ENCODE data around the gene BLVRB. TPM values are rescaled to one million over a fixed set of nuclear protein-coding genes. Genes with fewer than 3 reads are reported as not detected.

BLVRB gene
- total and polyA plus RNA-seq, 10 of the 15 experiments (the other 5 are each of a cell fraction or from before 2014, with no cell fraction given): 6.3 to 53.3 (median 27.8) TPM

- no peaks in the 10 kb centered on the region for H4K20me1 ChIP-seq (ENCODE audit: control insufficient read depth, insufficient read depth)
- TF ChIP-seq MXI1 (IDR thresholded peaks at IDR 0.05; ENCODE audit: low read depth, low read length): no peak
- TF ChIP-seq POU2F2 (IDR thresholded peaks at IDR 0.05; ENCODE audit: borderline replicate concordance, low read depth, low read length): no peak
- TF ChIP-seq NFIC (IDR thresholded peaks at IDR 0.05; ENCODE audit: low read depth, low read length): no peak
- no peak for TF ChIP-seq SPI1 (IDR thresholded peaks at IDR 0.05; ENCODE audit: borderline replicate concordance, insufficient read depth, low read depth, low read length)
- TF ChIP-seq KDM1A (IDR thresholded peaks at IDR 0.05; ENCODE audit: borderline replicate concordance): no peak
- no peak for TF ChIP-seq CREM (IDR thresholded peaks at IDR 0.05; ENCODE audit: low read depth)
- TF ChIP-seq CHD1 (IDR thresholded peaks at IDR 0.05; ENCODE audit: low read depth, low read length): no peak
- TF ChIP-seq TBL1XR1 (IDR thresholded peaks at IDR 0.05; ENCODE audit: low read depth, low read length): no peak
- TF ChIP-seq NR2C1 (IDR thresholded peaks at IDR 0.05): no peak
- TF ChIP-seq RELB (IDR thresholded peaks at IDR 0.05; ENCODE audit: low read depth): no peak
- no peak overlapping the region for H3K4me3 ChIP-seq
- H2AFZ ChIP-seq (ENCODE audit: control insufficient read depth, low read depth, low read length): no peak overlapping the region
- no peaks in the 10 kb centered on the region for H3K27me3 ChIP-seq (replicated peaks in 1 of 2; ENCODE audit: control insufficient read depth in 2 of 2, insufficient read depth in 2 of 2, low read length in 1 of 2)
- intact Hi-C loops (cut with micrococcal nuclease; ENCODE audit: unreplicated experiment): no loop called here
- DNase-seq (ENCODE audit: low read depth, low spot score): no peak
- RAD21 ChIA-PET (ENCODE audit: unreplicated experiment): interaction anchor here (0.8 to 0.9 kb wide), 2 partner anchors 20 to 141 kb away, joined by 4 read pairs; partner anchors contain the start of gene SERTAD1
- no peak overlapping the region for H3K27ac ChIP-seq (ENCODE audit: control insufficient read depth, insufficient read depth)
- no peak overlapping the region for H3K4me2 ChIP-seq (ENCODE audit: control insufficient read depth, insufficient read depth)
- BruUV-seq (replicated peaks): no TSS peak
- SMC1A ChIA-PET (ENCODE audit: uncharacterized antibody, unreplicated experiment): no interaction called here
- WGBS (ENCODE audit: insufficient coverage, insufficient replicate concordance, low lambda C conversion rate, missing lambda C conversion rate): 81% methylated on average over 8 of the region's 8 CpGs
- no peaks in the 10 kb centered on the region for H3K9me3 ChIP-seq (replicated peaks; ENCODE audit: control insufficient read depth, insufficient read depth, low read length)
- FAIRE-seq: no peak
- in situ Hi-C loops (cut with MboI): no loop called here
- peaks cover 24% of the 10 kb centered on the region for H3K79me2 ChIP-seq (ENCODE audit: control insufficient read depth, insufficient read depth, low read length)
- H3K9ac ChIP-seq (ENCODE audit: control insufficient read depth, insufficient read depth, low read length): no peak overlapping the region
- POLR2A ChIA-PET: interaction anchor here (0.7 kb wide), 1 partner anchor 292 kb away, joined by 3 read pairs; no protein-coding TSS in a partner anchor
- H3K4me1 ChIP-seq (ENCODE audit: control insufficient read depth, insufficient read depth, low read length): peaks cover 5% of the 10 kb centered on the region; the same call in 1 of the 2 replicates
- CTCF ChIA-PET: interaction anchor here (1.5 kb wide), 1 partner anchor 141 kb away, joined by 8 read pairs; no protein-coding TSS in a partner anchor
- peaks cover 2 to 5% of the 10 kb centered on the region in 2 experiments; a peak in 3 of 4 replicates for H3K36me3 ChIP-seq (ENCODE audit: control insufficient read depth in 2 of 2, insufficient read depth in 2 of 2, low read length in 1 of 2)
- no peak for ATAC-seq
Measured at GRCh38 chr19:40446263-40446784, 19.2 kb downstream of the BLVRB start.

Measured in GM12878 (cell line).